HFF-Myc (cell line): ENCODE measurements around the gene GALT.

Experiments
- DNase-seq: peaks from one replicate; pipeline ENCODE4 v3.0.0-alpha.2; 2011; ENCODE audit warnings: low read depth; ENCODE audit errors: extremely low read depth
- H3K4me3 ChIP-seq: replicated peaks from 2 replicates; pipeline ENCODE4 v1.5.1; 2011; ENCODE audit warnings: low read depth, mild to moderate bottlenecking, control low read depth, low read length
- CTCF ChIP-seq: IDR thresholded peaks from 2 replicates; pipeline ENCODE4 v1.5.1; 2012; ENCODE audit warnings: mild to moderate bottlenecking, low read depth, low read length, control low read depth; ENCODE audit errors: missing control alignments

The GALT gene

GRCh38 chr9:34665381-34666250 is 19.1 kb downstream of the GALT start:
- TF ChIP-seq CTCF, result no peak
- DNase-seq, result peak; percentile 73
- peak overlapping the region; percentile 78 for H3K4me3 ChIP-seq

GRCh38 chr9:34669809-34670562 is 23.5 kb downstream of the GALT start:
- no peak overlapping the region for H3K4me3 ChIP-seq
- no peak for DNase-seq
- TF ChIP-seq CTCF, result no peak

- no peak for TF ChIP-seq CTCF
- no peak for DNase-seq
- H3K4me3 ChIP-seq, result no peak overlapping the region
Observed at GRCh38 chr9:34671307-34671706, 24.8 kb downstream of the GALT start.

GRCh38 chr9:34674440-34674839 is 28.0 kb downstream of the GALT start:
- no peak for TF ChIP-seq CTCF
- H3K4me3 ChIP-seq, result no peak overlapping the region
- DNase-seq, result no peak

GRCh38 chr9:34675048-34675714 is 28.7 kb downstream of the GALT start:
- peak; percentile 53 for DNase-seq
- peak; percentile 97 for TF ChIP-seq CTCF
- H3K4me3 ChIP-seq, result no peak overlapping the region

- H3K4me3 ChIP-seq, result no peak overlapping the region
- no peak for TF ChIP-seq CTCF
- DNase-seq, result no peak
Observed at GRCh38 chr9:34675869-34676268, 29.4 kb downstream of the GALT start.
